GM18909 (cell line): Measurements from ENCODE around the gene ARG2.

Source experiments
- ATAC-seq: cut with Tn5 transposase; IDR thresholded peaks from one replicate; pipeline ENCODE4 v1.9.1; 2021; ENCODE audit warnings: mild to moderate bottlenecking; ENCODE audit not compliant: unreplicated experiment, poor library complexity

ARG2 gene

DNA sequence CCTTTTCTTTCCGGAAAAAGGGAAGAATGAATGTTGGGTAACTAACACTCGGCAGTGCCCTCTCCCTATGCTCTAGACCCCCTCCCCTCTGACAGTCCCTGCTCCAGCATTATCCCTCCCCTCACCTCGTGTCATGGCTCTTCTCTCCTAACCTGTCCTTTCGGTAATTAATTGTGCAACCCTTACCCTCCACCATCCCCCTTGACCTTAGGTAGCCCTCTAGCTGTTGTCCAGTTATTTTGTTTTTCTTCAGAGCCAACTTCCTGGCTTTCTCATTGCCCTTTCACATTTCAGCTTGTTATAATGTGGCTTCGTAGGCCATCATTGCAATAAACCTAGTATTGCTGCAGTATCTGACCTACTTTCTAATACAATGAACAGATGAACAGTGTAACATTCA lies 11.2 kb downstream of the ARG2 start:
- no peak for ATAC-seq

DNA sequence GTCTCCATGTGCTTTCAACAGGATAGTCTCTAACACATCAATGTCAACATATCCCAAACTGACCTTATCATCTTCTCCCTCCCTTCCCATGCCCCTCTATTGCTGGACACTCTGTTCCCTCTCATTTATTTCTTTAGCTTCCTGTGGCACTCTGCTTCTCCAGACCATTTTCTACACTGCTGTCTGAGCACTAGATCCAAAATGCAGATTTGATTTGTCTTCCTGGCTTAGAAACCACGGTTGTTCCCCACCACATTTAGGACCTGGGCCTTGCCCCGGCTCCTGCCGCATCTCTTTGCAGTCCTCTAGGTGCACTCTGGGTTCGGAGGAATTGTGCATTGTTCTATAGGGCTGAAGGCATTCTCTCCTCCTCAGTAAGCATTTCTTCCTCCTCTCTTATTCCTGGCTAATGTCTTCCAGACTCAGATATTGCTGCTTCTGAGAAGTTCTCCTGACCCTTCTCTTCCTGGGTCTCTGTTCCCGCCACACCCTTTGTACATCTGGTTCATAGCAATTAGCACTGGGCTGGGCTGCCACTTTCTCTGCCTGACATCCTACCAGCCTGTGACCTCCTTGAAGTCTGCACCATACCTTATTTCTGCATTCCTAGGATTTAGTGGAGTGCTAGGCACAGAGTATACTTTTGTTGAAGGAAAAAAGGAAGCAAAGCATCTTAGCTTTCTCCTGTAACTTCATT lies 13.9 kb downstream of the ARG2 start:
- no peak for ATAC-seq

GRCh38 chr14:67636361-67636919 lies 16.7 kb downstream of the ARG2 start:
- ATAC-seq, result no peak

- no peak for ATAC-seq
These were observed 18.9 kb downstream of the ARG2 start for GRCh38 chr14:67638642-67639041.

DNA sequence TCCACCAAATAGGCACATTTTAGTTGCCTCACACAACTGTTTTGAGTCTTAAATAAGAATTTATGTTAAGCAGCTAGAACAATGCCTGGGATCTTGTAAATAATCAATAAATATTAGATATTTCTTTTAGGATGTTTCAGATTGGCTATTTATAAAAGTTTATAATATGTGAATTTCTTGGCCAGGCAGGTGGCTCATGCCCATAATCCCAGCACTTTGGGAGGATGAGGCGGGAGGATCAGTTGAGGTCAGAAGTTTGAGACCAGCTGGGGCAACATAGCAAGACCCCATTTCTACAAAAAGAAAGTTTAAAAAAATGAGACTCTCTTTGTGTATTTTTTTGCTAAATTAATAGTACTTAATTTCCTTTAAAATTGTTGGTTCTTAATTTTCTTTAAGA lies 21.8 kb downstream of the ARG2 start:
- no peak for ATAC-seq

DNA sequence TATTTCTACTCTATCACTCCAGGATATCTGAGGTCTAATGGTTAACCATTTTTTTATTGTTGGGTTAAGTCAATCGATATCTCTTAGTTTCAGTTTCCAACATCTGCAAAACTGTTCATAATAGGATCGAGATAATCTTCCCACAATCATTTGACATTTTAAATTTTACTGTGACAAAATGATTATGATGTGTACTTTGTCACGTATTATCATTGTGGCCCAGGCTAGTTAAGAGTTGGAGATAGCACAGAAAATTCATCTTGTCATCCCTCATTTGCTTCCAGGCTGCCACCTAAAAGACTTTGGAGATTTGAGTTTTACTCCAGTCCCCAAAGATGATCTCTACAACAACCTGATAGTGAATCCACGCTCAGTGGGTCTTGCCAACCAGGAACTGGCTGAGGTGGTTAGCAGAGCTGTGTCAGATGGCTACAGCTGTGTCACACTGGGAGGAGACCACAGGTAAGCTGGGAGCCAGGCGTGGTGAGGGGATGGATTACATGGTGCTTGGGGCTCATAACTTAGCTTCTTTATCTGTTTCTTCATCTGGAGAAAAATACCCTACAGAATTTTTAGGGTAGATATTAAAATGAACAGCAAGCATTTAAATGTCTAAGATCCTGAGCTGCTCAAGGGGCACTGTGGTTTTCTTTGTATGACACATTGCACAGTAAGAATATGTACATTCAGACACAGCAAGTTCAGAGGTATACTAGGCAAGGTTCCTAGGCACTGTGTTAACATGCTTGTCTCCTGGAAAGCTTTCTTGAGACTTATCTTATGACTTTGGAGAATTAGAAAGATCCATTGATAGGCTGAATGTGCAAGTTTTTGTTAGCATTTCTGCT lies 22.4 kb downstream of the ARG2 start:
- no peak for ATAC-seq

GRCh38 chr14:67643713-67644112 lies 24.0 kb downstream of the ARG2 start:
- ATAC-seq, result no peak

- no peak for ATAC-seq
These were observed 24.7 kb downstream of the ARG2 start for GRCh38 chr14:67644428-67644827.

GRCh38 chr14:67645414-67645813 lies 25.7 kb downstream of the ARG2 start:
- ATAC-seq, result no peak

- ATAC-seq, result no peak
These were observed 26.4 kb downstream of the ARG2 start for GRCh38 chr14:67646131-67646530.

DNA sequence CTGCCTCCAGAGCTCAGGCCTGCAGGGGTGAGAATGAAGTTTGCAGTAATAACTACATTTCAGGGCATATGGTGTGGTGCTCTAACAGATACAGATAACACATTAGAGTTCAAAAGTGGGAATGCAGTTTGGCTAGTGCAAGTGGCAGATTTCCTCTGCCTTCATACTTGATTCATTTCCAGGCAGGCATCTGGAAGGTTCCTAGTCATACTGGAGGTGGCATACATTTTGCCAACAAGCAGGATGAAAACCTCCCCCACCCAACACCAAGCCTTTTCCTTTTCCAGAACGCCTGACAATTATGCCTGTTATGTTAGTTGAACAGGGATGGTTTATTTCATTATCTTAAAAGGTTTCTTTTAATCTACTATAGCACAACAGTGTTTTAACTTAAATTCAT lies 30.4 kb downstream of the ARG2 start:
- ATAC-seq, result no peak

DNA sequence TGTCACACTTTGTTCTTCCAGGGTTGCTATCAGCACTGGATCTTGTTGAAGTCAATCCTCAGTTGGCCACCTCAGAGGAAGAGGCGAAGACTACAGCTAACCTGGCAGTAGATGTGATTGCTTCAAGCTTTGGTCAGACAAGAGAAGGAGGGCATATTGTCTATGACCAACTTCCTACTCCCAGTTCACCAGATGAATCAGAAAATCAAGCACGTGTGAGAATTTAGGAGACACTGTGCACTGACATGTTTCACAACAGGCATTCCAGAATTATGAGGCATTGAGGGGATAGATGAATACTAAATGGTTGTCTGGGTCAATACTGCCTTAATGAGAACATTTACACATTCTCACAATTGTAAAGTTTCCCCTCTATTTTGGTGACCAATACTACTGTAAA lies 31.0 kb downstream of the ARG2 start:
- ATAC-seq, result no peak

DNA sequence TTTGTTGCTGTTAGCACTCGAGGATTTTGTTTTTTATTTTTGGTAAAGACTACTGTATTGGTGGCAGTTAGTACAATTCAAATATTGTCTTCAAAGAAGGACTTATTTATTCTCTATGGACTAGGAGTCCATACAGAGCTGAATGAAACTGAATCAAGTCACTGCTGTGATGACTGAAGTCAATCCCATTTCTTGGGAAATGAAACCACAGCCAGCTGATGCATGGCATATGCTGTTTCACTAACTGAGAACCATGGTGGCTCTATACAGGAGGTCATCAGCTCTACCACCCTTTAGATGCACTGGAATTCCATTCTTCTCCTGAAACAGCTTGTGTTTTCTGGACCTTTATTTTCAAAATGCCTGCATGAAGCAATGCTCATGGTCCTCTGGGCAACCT lies 32.5 kb downstream of the ARG2 start:
- ATAC-seq, result no peak

- ATAC-seq, result no peak
These were observed 34.0 kb downstream of the ARG2 start for GRCh38 chr14:67653651-67654280.

DNA sequence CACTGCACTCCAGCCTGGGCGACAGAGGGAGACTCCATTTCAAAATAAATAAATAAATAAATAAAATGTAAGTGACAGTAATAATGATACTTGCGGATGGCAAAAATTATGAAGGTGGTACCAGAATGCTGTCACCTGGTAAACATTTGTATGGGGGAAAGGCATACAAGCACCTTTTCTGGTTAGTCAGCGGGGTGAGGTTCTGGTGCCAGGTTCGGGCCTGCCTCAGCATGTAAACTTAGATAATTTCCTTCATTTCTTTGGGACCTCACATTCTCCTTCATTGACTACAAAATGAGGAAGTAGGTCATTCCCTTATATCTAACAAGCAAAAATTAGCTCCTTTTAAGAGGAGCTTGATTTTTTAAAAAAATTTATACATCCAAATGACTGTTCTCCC lies 43.9 kb downstream of the ARG2 start:
- ATAC-seq, result no peak

DNA sequence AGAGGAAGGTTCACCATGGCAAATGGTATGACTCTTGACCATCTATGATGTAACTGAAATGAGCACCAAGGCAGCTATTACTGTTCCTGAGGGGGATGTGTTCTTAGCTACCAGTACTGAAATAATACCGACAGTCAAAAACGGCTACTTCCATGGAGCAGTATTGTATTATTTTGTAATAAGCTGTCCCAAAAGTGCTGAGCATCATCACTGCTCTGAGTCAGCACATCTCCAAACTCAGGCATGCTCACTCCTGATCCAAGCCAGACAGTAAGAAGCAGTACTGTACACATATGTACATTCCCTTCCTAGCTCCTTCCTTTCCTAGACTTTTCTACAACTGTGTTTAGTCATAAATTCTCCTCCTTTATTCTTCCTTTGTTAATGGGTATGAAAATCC lies 46.1 kb downstream of the ARG2 start:
- ATAC-seq, result no peak

DNA sequence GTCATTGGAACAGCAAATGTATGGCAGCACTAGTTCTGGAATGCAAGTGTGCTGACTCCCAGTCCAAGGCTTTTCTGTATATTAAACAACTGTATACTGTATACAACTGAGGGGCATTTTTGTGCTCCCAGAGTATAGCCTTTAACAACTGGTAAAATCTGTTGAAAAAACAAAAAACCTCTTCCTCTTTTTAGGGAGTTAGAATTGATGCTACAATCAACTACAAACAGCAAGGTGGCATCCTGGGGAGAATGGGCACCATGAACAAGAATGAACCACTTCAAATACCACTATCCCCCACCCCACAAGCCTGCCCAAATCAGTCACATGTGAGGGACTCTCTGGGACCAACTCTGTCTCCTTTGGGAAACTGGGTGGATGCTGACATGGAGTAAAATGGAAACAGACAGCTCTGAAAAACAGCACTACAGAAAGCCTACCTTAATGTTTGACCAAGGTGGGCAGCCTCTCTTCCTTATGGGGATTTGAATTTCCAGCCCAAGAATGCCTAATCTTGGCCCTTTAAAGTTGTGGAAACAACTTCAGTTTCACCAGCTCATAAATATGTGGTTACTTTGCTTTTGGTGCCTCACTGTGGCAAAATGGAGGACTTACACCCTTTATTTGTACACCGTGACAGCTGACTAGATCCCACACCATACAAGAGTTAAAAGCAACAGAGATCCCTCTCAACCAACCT lies 47.2 kb downstream of the ARG2 start:
- ATAC-seq, result peak; percentile 54

DNA sequence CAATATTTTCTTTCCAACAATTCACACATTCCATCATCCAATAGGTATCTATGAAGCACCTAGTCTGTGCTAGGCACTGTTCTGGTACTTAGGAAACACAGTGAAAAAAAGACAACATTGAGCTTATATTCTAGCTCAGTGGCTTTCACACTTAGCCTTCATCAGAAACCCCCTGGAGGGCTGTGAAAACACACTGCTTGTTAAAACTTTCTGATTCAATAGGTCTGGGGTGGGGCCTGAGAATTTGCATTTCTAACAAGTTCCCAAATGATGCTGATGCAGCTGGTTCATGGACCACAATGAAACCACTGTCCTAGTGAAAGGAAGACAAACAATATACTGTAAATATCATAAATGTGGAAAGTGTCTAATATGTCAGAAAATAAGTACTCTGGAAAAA lies 48.8 kb downstream of the ARG2 start:
- ATAC-seq, result no peak

GRCh38 chr14:67673451-67673850 lies 53.7 kb downstream of the ARG2 start:
- ATAC-seq, result no peak

DNA sequence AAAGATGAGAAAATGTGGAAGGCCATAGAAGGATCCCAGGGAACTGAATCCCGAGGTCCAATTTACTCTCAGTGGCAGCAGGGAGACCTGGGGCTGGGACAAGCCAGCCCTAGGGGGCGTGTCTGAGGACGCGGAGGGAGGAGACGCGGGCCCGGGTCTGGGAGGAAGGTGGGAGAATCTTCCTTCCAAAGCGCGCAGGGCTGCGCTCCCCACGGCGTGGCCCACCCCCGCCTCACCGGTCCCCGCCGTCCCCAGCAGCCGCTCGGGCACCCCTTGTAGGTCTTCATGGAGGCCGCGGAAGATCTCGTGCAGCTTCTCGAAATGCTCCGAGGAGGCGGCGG lies 54.4 kb downstream of the ARG2 start:
- peak; percentile 47 for ATAC-seq
